ENCODE data around the gene SPR. TPM values are rescaled to one million over a fixed set of nuclear protein-coding genes. Genes with fewer than 3 reads are reported as not detected.

The SPR gene
- total and polyA plus RNA-seq, 2 of the 13 experiments (the other 11 are each of a cell fraction or from before 2014, with no cell fraction given): 34.0 to 96.0 TPM

DNA sequence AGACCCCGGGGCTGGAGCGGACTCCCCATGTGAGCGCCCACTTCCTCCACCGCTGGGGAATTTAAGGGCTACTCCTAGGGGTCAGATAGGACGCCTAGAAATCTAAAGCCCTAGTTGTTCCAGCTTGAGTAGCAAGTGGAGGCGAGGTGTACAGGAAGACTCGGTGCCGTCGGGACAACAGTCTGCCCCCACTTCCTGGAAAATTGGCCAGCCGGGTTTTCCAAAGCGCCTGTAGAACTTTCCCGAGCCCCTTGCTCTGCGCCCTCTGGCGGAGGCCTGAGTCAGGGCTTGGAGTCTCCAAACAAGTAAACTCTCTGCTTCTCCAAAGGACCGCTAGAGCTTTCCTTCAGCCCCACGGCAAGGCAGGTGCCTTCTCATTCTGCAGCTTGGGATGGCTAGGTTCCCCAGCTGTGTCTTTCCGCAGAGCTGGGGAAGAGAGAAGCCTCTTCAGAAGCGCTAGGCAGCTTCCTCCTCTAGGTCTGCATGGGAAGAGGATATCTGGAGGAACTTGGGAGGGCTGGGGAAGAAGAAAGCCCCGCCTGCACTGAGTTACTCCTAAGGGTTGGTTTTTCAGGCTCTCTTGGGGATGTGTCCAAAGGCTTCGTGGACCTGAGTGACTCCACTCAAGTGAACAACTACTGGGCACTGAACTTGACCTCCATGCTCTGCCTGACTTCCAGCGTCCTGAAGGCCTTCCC, 681 bp downstream of the SPR start (continued):
- TF ChIP-seq EZH2 (conservative IDR thresholded peaks at IDR 0.05; ENCODE audit: low read depth, low read length) (no peak), ZKSCAN1 (IDR thresholded peaks at IDR 0.05; ENCODE audit: low read length) (no peak), HMG20B (CRISPR knock-in tag; conservative IDR thresholded peaks at IDR 0.05) (peak; percentile 83), ZNF484 (CRISPR knock-in tag; IDR thresholded peaks at IDR 0.05; ENCODE audit: borderline replicate concordance, low read depth) (no peak), ZNF746 (CRISPR knock-in tag; IDR thresholded peaks at IDR 0.05) (peak; percentile 72), IKZF4 (CRISPR knock-in tag; IDR thresholded peaks at IDR 0.05; ENCODE audit: borderline replicate concordance, low read depth, not compliant biosample characterization) (peak; percentile 50), MAFG (CRISPR knock-in tag; IDR thresholded peaks at IDR 0.05) (no peak), FOXJ3 (CRISPR knock-in tag; IDR thresholded peaks at IDR 0.05; ENCODE audit: borderline replicate concordance) (no peak), ZNF382 (CRISPR knock-in tag; IDR thresholded peaks at IDR 0.05; ENCODE audit: borderline replicate concordance) (no peak), ZFY (CRISPR knock-in tag; IDR thresholded peaks at IDR 0.05) (no peak), TBL1XR1 (IDR thresholded peaks at IDR 0.05; ENCODE audit: borderline replicate concordance, low read length, partially characterized antibody) (no peak), MTF1 (CRISPR knock-in tag; IDR thresholded peaks at IDR 0.05) (no peak), ZNF747 (CRISPR knock-in tag; IDR thresholded peaks at IDR 0.05; ENCODE audit: borderline replicate concordance) (no peak), RBM22 (optimal IDR thresholded peaks at IDR 0.05; ENCODE audit: low read length) (no peak), ZNF557 (CRISPR knock-in tag; IDR thresholded peaks at IDR 0.05) (no peak), CAMTA2 (CRISPR knock-in tag; IDR thresholded peaks at IDR 0.05; ENCODE audit: borderline replicate concordance) (peak; percentile 58; the same call in 1 of the 2 replicates), PAX8 (CRISPR knock-in tag; IDR thresholded peaks at IDR 0.05; ENCODE audit: borderline replicate concordance) (0 out of 2 replicates have a peak, but pooled peaks have one; percentile 22), ZIK1 (CRISPR knock-in tag; IDR thresholded peaks at IDR 0.05; ENCODE audit: borderline replicate concordance, low read depth) (0 out of 2 replicates have a peak, but pooled peaks have one; percentile 51), SATB2 (CRISPR knock-in tag; IDR thresholded peaks at IDR 0.05) (no peak), TGIF2 (CRISPR knock-in tag; IDR thresholded peaks at IDR 0.05) (peak; percentile 83)
- TF ChIP-seq, protein P1, sequence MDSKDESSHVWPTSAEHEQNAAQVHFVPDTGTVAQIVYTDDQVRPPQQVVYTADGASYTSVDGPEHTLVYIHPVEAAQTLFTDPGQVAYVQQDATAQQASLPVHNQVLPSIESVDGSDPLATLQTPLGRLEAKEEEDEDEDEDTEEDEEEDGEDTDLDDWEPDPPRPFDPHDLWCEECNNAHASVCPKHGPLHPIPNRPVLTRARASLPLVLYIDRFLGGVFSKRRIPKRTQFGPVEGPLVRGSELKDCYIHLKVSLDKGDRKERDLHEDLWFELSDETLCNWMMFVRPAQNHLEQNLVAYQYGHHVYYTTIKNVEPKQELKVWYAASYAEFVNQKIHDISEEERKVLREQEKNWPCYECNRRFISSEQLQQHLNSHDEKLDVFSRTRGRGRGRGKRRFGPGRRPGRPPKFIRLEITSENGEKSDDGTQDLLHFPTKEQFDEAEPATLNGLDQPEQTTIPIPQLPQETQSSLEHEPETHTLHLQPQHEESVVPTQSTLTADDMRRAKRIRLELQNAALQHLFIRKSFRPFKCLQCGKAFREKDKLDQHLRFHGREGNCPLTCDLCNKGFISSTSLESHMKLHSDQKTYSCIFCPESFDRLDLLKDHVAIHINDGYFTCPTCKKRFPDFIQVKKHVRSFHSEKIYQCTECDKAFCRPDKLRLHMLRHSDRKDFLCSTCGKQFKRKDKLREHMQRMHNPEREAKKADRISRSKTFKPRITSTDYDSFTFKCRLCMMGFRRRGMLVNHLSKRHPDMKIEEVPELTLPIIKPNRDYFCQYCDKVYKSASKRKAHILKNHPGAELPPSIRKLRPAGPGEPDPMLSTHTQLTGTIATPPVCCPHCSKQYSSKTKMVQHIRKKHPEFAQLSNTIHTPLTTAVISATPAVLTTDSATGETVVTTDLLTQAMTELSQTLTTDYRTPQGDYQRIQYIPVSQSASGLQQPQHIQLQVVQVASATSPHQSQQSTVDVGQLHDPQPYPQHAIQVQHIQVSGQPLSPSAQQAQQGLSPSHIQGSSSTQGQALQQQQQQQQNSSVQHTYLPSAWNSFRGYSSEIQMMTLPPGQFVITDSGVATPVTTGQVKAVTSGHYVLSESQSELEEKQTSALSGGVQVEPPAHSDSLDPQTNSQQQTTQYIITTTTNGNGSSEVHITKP (CRISPR knock-in tag; IDR thresholded peaks at IDR 0.05; ENCODE audit: low read depth): peak; percentile 38; the same call in 1 of the 2 replicates
- TF ChIP-seq, protein P2, sequence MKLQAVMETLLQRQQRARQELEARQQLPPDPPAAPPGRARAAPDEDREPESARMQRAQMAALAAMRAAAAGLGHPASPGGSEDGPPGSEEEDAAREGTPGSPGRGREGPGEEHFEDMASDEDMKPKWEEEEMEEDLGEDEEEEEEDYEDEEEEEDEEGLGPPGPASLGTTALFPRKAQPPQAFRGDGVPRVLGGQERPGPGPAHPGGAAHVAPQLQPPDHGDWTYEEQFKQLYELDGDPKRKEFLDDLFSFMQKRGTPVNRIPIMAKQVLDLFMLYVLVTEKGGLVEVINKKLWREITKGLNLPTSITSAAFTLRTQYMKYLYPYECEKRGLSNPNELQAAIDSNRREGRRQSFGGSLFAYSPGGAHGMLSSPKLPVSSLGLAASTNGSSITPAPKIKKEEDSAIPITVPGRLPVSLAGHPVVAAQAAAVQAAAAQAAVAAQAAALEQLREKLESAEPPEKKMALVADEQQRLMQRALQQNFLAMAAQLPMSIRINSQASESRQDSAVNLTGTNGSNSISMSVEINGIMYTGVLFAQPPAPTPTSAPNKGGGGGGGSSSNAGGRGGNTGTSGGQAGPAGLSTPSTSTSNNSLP (IDR thresholded peaks at IDR 0.05; ENCODE audit: low read depth, low read length): no peak
- TF ChIP-seq, protein P3, sequence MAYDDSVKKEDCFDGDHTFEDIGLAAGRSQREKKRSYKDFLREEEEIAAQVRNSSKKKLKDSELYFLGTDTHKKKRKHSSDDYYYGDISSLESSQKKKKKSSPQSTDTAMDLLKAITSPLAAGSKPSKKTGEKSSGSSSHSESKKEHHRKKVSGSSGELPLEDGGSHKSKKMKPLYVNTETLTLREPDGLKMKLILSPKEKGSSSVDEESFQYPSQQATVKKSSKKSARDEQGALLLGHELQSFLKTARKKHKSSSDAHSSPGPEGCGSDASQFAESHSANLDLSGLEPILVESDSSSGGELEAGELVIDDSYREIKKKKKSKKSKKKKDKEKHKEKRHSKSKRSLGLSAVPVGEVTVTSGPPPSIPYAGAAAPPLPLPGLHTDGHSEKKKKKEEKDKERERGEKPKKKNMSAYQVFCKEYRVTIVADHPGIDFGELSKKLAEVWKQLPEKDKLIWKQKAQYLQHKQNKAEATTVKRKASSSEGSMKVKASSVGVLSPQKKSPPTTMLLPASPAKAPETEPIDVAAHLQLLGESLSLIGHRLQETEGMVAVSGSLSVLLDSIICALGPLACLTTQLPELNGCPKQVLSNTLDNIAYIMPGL (CRISPR knock-in tag; IDR thresholded peaks at IDR 0.05; ENCODE audit: borderline replicate concordance in 1 of 2, low read depth in 1 of 2): peak; percentile 86 to 97; a peak in 3 of 4 replicates
